K562 (cell line): ENCODE data around the gene TOMM70. TPM values are rescaled to one million over a fixed set of nuclear protein-coding genes. Genes with fewer than 3 reads are reported as not detected.

Experiments used
- ATAC-seq: fragments of 200-7000 bp; cut with Tn5 transposase; 3 replicates; pipeline ENCODE4 v1.9.1; 2020; ENCODE audit warnings: moderate library complexity
- BruUV-seq: library from RNA; stranded (reverse); fragments of 400-500 nt; replicated peaks from 2 replicates; lab custom pipeline; 2021; lab: Mats Ljungman, UMichigan
- CTCF ChIA-PET: fragments of 300-600 bp; formaldehyde crosslinking; extraction: SDS; loops from one replicate; lab custom pipeline; 2021; ENCODE audit warnings: low intra/inter-chr PET ratio; lab: Yijun Ruan, JAX
- POLR2A ChIA-PET: fragments of 300-600, 350-650 bp; sonication (Branson Sonifier 250); formaldehyde crosslinking; extraction: SDS; loops from one replicate; lab custom pipeline; 2021; ENCODE audit warnings: antibody characterized with exemption, inconsistent platforms; lab: Yijun Ruan, JAX
- DNase-seq, 4 experiments: peaks; one replicate each; pipeline versions ENCODE4 v3.0.0 to v3.0.0-alpha.2; 2011 to 2018; ENCODE audit warnings: low spot score in 3 of 4, mixed read lengths in 3 of 4; ENCODE audit errors: extremely low read depth in 1 of 4
- FAIRE-seq: peaks from 2 replicates; lab custom pipeline; 2011; peaks lifted over from hg19 to GRCh38; lab: Jason Lieb, UNC
- H2AFZ ChIP-seq: 2 replicates; pipeline ENCODE4 v1.6.0; 2011; ENCODE audit warnings: low read depth, low read length, control low read depth, inconsistent platforms
- H3K27ac ChIP-seq: fragments of 200-600 bp; 3 replicates; pipeline ENCODE4 v1.8.0; 2011; ENCODE audit warnings: low read depth, mild to moderate bottlenecking, control low read depth, inconsistent platforms, low read length, moderate library complexity, mixed read lengths; ENCODE audit errors: extremely low read depth
- H3K27me3 ChIP-seq, 2 experiments: fragments of 300-600 bp in 1 of 2; 2 replicates in 1 of 2; 3 replicates in 1 of 2; pipeline versions ENCODE4 v1.6.0 to v1.8.0; 2011; ENCODE audit warnings: inconsistent platforms in 2 of 2, low read length in 2 of 2, mild to moderate bottlenecking in 1 of 2, mixed read lengths in 1 of 2, moderate library complexity in 1 of 2; ENCODE audit not compliant: control insufficient read depth in 2 of 2, insufficient read depth in 2 of 2
- H3K36me3 ChIP-seq: fragments of 300-600 bp; 3 replicates; pipeline ENCODE4 v1.8.0; 2011; ENCODE audit warnings: mild to moderate bottlenecking, low read length, inconsistent platforms; ENCODE audit not compliant: control insufficient read depth, insufficient read depth
- H3K4me1 ChIP-seq, 2 experiments: fragments of 200-600 bp in 1 of 2; replicated peaks in 1 of 2; 2 replicates in 1 of 2; 3 replicates in 1 of 2; pipeline versions ENCODE4 v1.5.1 to v1.8.0; 2011; ENCODE audit warnings: inconsistent platforms in 2 of 2, low read length in 2 of 2, mild to moderate bottlenecking in 1 of 2, mixed read lengths in 1 of 2, moderate library complexity in 1 of 2; ENCODE audit not compliant: control insufficient read depth in 2 of 2, insufficient read depth in 2 of 2
- H3K4me2 ChIP-seq: 2 replicates; pipeline ENCODE4 v1.6.1; 2011; ENCODE audit warnings: low read length, control low read depth, inconsistent platforms, mixed read lengths; ENCODE audit not compliant: insufficient read depth
- H3K4me3 ChIP-seq: fragments of 200-600 bp; sonication (generic), shearing (Covaris generic); 2 replicates; pipeline ENCODE4 v1.5.1; 2016; ENCODE audit warnings: control low read depth, inconsistent platforms
- H3K79me2 ChIP-seq: fragments of 200-600 bp; 3 replicates; pipeline ENCODE4 v1.8.0; 2011; ENCODE audit warnings: low read length, inconsistent platforms; ENCODE audit not compliant: control insufficient read depth, insufficient read depth
- H3K9ac ChIP-seq, 2 experiments: 2 replicates each; pipeline versions ENCODE4 v1.6.0 to v1.6.1; 2011; ENCODE audit warnings: low read depth in 2 of 2, low read length in 2 of 2, control low read depth in 1 of 2, inconsistent platforms in 1 of 2, mild to moderate bottlenecking in 1 of 2, mixed read lengths in 1 of 2; ENCODE audit not compliant: insufficient read depth in 1 of 2
- H3K9me1 ChIP-seq: one replicate; pipeline ENCODE4 v1.6.0; 2011; ENCODE audit warnings: inconsistent platforms, mild to moderate bottlenecking, low read length, moderate library complexity; ENCODE audit not compliant: control insufficient read depth, insufficient read depth
- H3K9me3 ChIP-seq: replicated peaks from 2 replicates; pipeline ENCODE4 v1.5.1; 2011; ENCODE audit warnings: low read depth, low read length, inconsistent platforms; ENCODE audit not compliant: control insufficient read depth, insufficient read depth
- H4K20me1 ChIP-seq: replicated peaks from 2 replicates; pipeline ENCODE4 v1.6.1; 2011; ENCODE audit warnings: low read length, inconsistent platforms, mixed read lengths; ENCODE audit not compliant: control insufficient read depth, insufficient read depth
- GTF2A2 ChIP-seq: IDR thresholded peaks from 2 replicates; pipeline ENCODE4 v1.6.1; 2016; ENCODE audit warnings: mild to moderate bottlenecking, missing genetic modification characterization, missing compliant biosample characterization
- HNRNPL ChIP-seq: fragments of 200-400 bp; formaldehyde crosslinking; IDR thresholded peaks from 2 replicates; pipeline ENCODE4 v1.6.1; 2017; ENCODE audit warnings: low read depth, mild to moderate bottlenecking, low read length
- SAFB2 ChIP-seq: fragments of 200-400 bp; formaldehyde crosslinking; IDR thresholded peaks from 2 replicates; pipeline ENCODE4 v1.6.1; 2018; ENCODE audit warnings: borderline replicate concordance, low read length, low read depth, moderate library complexity; ENCODE audit not compliant: severe bottlenecking
- TEAD2 ChIP-seq: fragments of 450-650 bp; IDR thresholded peaks from 2 replicates; pipeline ENCODE4 v1.6.1; 2016; ENCODE audit warnings: missing genetic modification characterization, control low read depth, missing compliant biosample characterization
- WGBS: fragments of 100-300 bp; shearing (Covaris generic); methylation state at CpG from one replicate; pipeline ENCODE4 v1.1.6; 2016; ENCODE audit warnings: low coverage, mixed read lengths; ENCODE audit not compliant: insufficient coverage; ENCODE audit errors: missing lambda C conversion rate; 5-methylcytosine and 5-hydroxymethylcytosine counted together
- in situ Hi-C: fragments of 300-500 bp; cut with MboI; formaldehyde crosslinking; loops from 4 replicates; pipeline ENCODE4 v1.15.0; 2018; ENCODE audit warnings: inconsistent platforms, mixed read lengths
- intact Hi-C: fragments of 100-400 bp; cut with micrococcal nuclease; formaldehyde crosslinking; loops from 2 replicates; pipeline ENCODE4 v1.14.2; 2022
- polyA plus RNA-seq, 8 experiments: library from polyadenylated mRNA; depleted of rRNA in 4 of 8; stranded (reverse) in 5 of 8; unstranded in 3 of 8; fragments of >200 nt; fragmentation: Nextera tagmentation in 2 of 8; fragmentation: Illumina TruSeq in 1 of 8; extraction: Ambion mirVana in 2 of 8; extraction: Trizol in 1 of 8; gene quantifications; 2 replicates each; pipeline versions ENCODE4 v1.2.1 to v1.2.3, GENCODE V29; 2011 to 2014; ENCODE audit warnings: inconsistent platforms in 1 of 8, missing spikeins in 1 of 8
- total RNA-seq, 7 experiments: library from RNA; depleted of rRNA in 6 of 7; stranded (reverse); fragments of >200 nt in 6 of 7; fragmentation: Illumina TruSeq in 2 of 7; extraction: Trizol in 2 of 7; gene quantifications; 2 replicates each; pipeline versions ENCODE4 v1.2.1 to v1.2.3, GENCODE V29; 2011 to 2021; ENCODE audit warnings: low replicate concordance in 1 of 7
- TF ChIP-seq, protein P1 (sequence below): fragments of 200-400 bp; formaldehyde crosslinking; IDR thresholded peaks from 2 replicates; pipeline ENCODE4 v1.6.1; 2017; ENCODE audit warnings: mild to moderate bottlenecking, low read depth, low read length, moderate library complexity

Gene TOMM70
- total and polyA plus RNA-seq, 9 of the 15 experiments (the other 6 are each of a cell fraction or from before 2014, with no cell fraction given): 17.5 to 75.6 (median 54.9) TPM

DNA sequence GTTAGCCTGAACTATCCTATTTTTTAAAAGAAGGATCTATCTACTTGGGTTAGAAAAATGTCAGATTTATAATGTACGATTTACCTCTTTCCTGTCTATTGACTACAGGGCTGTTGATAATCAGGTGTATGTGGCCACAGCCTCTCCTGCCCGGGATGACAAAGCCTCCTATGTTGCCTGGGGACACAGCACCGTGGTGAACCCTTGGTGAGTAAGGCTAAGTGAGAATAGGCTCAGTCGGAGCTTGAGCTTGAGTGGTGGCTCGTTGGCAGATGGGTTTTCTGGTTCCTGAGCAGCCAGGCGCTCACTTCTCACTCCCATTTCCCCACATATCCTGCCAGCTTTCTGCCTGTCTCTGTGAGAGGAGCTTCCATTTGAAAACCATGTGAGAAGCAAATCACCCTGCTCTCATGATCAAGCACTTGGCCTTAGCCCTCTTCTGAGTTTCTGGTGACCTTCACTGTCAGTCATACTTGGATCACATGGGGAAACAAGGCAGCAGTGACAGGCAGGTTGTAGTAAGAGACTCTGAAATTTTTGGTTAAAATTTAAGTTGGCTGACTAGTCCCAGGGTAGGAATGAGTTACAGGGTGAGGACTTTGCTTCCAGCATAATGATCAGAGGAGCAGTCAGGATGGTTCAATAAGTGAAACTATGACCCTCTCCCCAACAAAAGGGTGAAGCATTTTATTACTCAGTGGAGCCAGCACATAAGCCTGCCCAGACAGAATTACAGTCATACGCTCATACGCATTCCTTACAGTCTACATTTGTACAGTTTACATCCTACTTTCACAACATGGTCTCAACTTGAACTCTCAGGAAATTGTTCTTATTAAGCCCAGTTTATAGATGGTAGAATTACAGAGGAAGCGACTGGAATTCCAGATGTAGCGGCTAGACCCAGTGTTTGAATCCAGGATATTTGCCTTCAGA lies 48.3 kb downstream of the TOMM70 start:
- Histone ChIP-seq H4K20me1 (no peaks in the 10 kb centered on the region), H3K9me3 (no peaks in the 10 kb centered on the region), H3K4me2 (no peak overlapping the region), H3K27me3 (no peaks in the 10 kb centered on the region), H3K4me1 (no peaks in the 10 kb centered on the region; a peak in 2 of 5 replicates), H3K9ac (no peak overlapping the region), H3K9me1 (no peaks in the 10 kb centered on the region), H3K79me2 (no peaks in the 10 kb centered on the region), H3K4me3 (no peak overlapping the region), H3K36me3 (peaks cover 22% of the 10 kb centered on the region; the same call in 2 of the 3 replicates), H3K27ac (no peak overlapping the region), H2AFZ (no peak overlapping the region)
- intact Hi-C loops: no loop called here
- ATAC-seq: no peak
- in situ Hi-C loops: no loop called here
- TF ChIP-seq GTF2A2 (tag) (no peak), SAFB2 (no peak), TEAD2 (tag) (no peak), HNRNPL (no peak)
- TF ChIP-seq, protein P1, sequence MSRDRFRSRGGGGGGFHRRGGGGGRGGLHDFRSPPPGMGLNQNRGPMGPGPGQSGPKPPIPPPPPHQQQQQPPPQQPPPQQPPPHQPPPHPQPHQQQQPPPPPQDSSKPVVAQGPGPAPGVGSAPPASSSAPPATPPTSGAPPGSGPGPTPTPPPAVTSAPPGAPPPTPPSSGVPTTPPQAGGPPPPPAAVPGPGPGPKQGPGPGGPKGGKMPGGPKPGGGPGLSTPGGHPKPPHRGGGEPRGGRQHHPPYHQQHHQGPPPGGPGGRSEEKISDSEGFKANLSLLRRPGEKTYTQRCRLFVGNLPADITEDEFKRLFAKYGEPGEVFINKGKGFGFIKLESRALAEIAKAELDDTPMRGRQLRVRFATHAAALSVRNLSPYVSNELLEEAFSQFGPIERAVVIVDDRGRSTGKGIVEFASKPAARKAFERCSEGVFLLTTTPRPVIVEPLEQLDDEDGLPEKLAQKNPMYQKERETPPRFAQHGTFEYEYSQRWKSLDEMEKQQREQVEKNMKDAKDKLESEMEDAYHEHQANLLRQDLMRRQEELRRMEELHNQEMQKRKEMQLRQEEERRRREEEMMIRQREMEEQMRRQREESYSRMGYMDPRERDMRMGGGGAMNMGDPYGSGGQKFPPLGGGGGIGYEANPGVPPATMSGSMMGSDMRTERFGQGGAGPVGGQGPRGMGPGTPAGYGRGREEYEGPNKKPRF: no peak
- ChIA-PET CTCF (no interaction called here), POLR2A (interaction anchor here (0.5 kb wide), 1 partner anchor 43 kb away, joined by 4 read pairs; no protein-coding TSS in a partner anchor)
- no TSS peak for BruUV-seq
- 80% methylated on average over 9 of the region's 10 CpGs for WGBS
- DNase-seq: no peak
- FAIRE-seq: no peak
